ENCODE data around the gene FNDC10. TPM values are rescaled to one million over a fixed set of nuclear protein-coding genes. Genes with fewer than 3 reads are reported as not detected.

FNDC10 gene
- total RNA-seq, 2 donors from 2014 or later, result 2.9 to 4.2 TPM

DNA sequence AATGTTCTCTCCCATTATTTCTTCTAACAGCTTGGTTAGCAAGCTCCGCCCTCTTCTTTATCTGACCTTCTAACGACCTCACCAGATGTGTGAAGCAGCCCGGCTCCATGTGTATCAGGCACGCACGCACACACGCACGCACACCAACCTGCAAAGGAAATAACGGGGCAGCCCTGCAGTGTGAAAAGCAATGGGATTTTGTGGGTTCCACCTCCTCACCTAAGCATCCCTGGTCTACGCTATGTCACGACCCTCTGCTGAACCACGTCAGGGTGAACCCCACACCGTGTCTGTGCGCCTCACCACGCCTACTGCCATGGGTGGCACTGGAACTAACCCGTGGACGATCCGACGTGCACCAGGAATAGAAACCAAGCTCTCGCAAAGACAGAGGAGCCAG is 35.7 kb downstream of the FNDC10 start:
- no peak for TF ChIP-seq CTCF (IDR thresholded peaks at IDR 0.05)
- no peaks in the 10 kb centered on the region for H3K27me3 ChIP-seq
- H3K9me3 ChIP-seq, result no peaks in the 10 kb centered on the region
- intact Hi-C loops (cut with DNase I), result no loop called here
- no peak for DNase-seq
- H3K27ac ChIP-seq, result no peak overlapping the region
- H3K4me1 ChIP-seq, result no peaks in the 10 kb centered on the region
- no peak overlapping the region for H3K9ac ChIP-seq (ENCODE audit: low read depth in 2 of 2, low read length in 2 of 2)
- H3K4me3 ChIP-seq, result no peak overlapping the region
- H3K36me3 ChIP-seq, result peaks cover 13% of the 10 kb centered on the region

- intact Hi-C loops (cut with DNase I), result no loop called here
- no peak for TF ChIP-seq CTCF (IDR thresholded peaks at IDR 0.05)
- no peak for DNase-seq
Observed at GRCh38 chr1:1563688-1564087, 36.2 kb downstream of the FNDC10 start.

DNA sequence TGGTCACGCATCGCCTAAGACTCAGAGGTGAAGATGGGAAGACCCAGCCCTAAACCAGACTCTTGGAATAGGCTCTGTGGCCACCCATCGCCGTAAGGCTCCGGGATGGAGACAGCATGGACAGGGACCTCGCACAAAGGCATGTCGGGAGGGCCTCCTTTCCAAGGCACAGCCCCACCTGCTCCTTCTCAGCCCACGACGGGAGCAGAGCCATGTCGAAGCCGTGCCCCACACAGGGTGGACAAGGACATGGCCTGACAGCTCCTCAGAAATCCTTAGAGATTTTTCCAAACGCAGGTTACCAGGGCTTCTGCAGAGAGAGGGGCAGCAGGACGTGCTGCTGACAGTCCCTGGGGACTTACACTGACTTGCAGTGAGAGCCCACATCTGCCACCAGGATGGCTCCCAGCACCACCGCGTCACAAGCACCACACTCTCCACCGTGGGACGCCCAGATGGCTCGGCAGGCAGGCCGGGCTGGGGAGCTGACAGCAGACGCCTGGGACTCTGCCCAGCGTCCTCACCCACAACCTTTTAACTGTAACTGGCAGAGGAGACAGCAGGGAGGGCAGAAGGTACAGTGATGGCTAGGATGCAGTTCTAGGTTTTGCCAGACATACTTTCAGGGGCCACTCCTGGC is 37.3 kb downstream of the FNDC10 start:
- H3K27me3 ChIP-seq, result no peaks in the 10 kb centered on the region
- DNase-seq, result no peak
- no peak for TF ChIP-seq CTCF (IDR thresholded peaks at IDR 0.05)
- no peak overlapping the region for H3K9ac ChIP-seq (ENCODE audit: low read depth in 2 of 2, low read length in 2 of 2)
- H3K9me3 ChIP-seq, result no peaks in the 10 kb centered on the region
- no peak overlapping the region for H3K4me3 ChIP-seq
- no peak overlapping the region for H3K27ac ChIP-seq
- intact Hi-C loops (cut with DNase I), result no loop called here
- no peaks in the 10 kb centered on the region for H3K4me1 ChIP-seq
- peaks cover 13% of the 10 kb centered on the region for H3K36me3 ChIP-seq

More at GRCh38 chr1:1563688-1564087, 36.2 kb downstream of the FNDC10 start:
- Histone ChIP-seq H3K4me1 (no peaks in the 10 kb centered on the region), H3K36me3 (peaks cover 13% of the 10 kb centered on the region), H3K27me3 (no peaks in the 10 kb centered on the region), H3K9ac (ENCODE audit: low read depth in 2 of 2, low read length in 2 of 2) (no peak overlapping the region), H3K4me3 (no peak overlapping the region), H3K27ac (no peak overlapping the region), H3K9me3 (no peaks in the 10 kb centered on the region)

DNA sequence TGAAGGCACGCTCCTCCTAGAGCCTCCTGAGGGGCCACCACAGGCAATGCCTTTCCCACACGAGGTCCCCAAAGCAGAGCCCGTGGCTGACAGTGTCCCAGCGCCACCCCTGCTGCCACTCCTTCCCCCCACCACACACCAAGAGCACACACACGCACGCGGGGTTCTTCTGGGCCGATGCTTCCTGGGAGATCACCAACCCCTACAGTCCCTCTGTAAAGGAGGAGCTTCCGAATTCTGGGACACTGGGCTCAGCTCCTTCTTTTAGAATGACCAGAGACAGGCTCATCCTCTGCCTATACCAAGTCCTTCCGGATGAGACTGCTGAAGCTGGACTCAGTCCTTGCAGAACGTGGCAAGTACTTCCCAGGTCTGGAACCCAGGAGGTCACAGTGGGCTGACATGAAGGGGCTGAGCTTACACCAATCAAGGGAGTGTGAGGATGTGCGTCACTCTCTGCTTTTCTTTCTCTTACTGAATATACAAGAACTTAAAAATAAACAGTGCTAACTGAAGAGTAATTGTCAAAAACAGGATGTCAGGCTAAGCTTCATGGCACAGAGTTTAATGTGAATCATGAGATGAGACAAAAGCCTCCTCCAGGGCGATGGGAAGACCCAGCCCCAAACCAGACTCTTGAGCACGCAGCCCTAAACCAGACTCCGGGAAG is 38.0 kb downstream of the FNDC10 start:
- peaks cover 13% of the 10 kb centered on the region for H3K36me3 ChIP-seq
- no peaks in the 10 kb centered on the region for H3K4me1 ChIP-seq
- H3K4me3 ChIP-seq, result no peak overlapping the region
- no peaks in the 10 kb centered on the region for H3K27me3 ChIP-seq
- DNase-seq, result no peak
- H3K9me3 ChIP-seq, result no peaks in the 10 kb centered on the region
- no peak overlapping the region for H3K27ac ChIP-seq
- intact Hi-C loops (cut with DNase I), result no loop called here
- no peak overlapping the region for H3K9ac ChIP-seq (ENCODE audit: low read depth in 2 of 2, low read length in 2 of 2)
- TF ChIP-seq CTCF (IDR thresholded peaks at IDR 0.05), result no peak

- no peak for DNase-seq
- intact Hi-C loops (cut with DNase I), result no loop called here
- TF ChIP-seq CTCF (IDR thresholded peaks at IDR 0.05), result no peak
- Histone ChIP-seq H3K9me3 (no peaks in the 10 kb centered on the region), H3K27ac (no peak overlapping the region), H3K27me3 (no peaks in the 10 kb centered on the region), H3K36me3 (peaks cover 13% of the 10 kb centered on the region), H3K9ac (ENCODE audit: low read depth in 2 of 2, low read length in 2 of 2) (no peak overlapping the region), H3K4me3 (no peak overlapping the region), H3K4me1 (no peaks in the 10 kb centered on the region)
Observed at GRCh38 chr1:1560178-1560577, 39.8 kb downstream of the FNDC10 start.
